Ascending aorta (tissue), 2 donors: Measurements from ENCODE around the gene RABGAP1L. TPM values are rescaled to one million over a fixed set of nuclear protein-coding genes. Genes with fewer than 3 reads are reported as not detected.
"Not testable (repeated sequence)": the region's sequence is repeated elsewhere in the genome, so short reads cannot be mapped to it uniquely, and the experiment has no call there.

ENCODE experiments used
- DNase-seq, 2 donors: peaks; one replicate each; pipeline ENCODE4 v3.0.0-alpha.2; 2019; ENCODE audit warnings: low spot score in 2 of 2
- H3K27ac ChIP-seq, 2 donors: fragments of 200-600 bp; sonication (generic); one replicate each; pipeline ENCODE4 v1.5.1; 2016 to 2017; ENCODE audit warnings: mild to moderate bottlenecking in 1 of 2
- H3K27me3 ChIP-seq: fragments of 200-600 bp; sonication (generic); one replicate; pipeline ENCODE4 v1.5.1; 2017
- H3K36me3 ChIP-seq, 2 donors: fragments of 200-600 bp; sonication (generic); one replicate each; pipeline ENCODE4 v1.5.1; 2016
- H3K4me1 ChIP-seq, 2 donors: fragments of 200-600 bp; sonication (generic); one replicate each; pipeline ENCODE4 v1.5.1; 2016 to 2017; ENCODE audit warnings: mild to moderate bottlenecking in 1 of 2
- H3K4me3 ChIP-seq, 2 donors: fragments of 200-600 bp; sonication (generic); one replicate each; pipeline ENCODE4 v1.5.1; 2016 to 2017; ENCODE audit warnings: mild to moderate bottlenecking in 1 of 2
- H3K9me3 ChIP-seq, 2 donors: fragments of 200-600 bp; sonication (generic); one replicate each; pipeline ENCODE4 v1.5.1; 2016
- CTCF ChIP-seq, 3 experiments: fragments of 200-600 bp in 2 of 3; fragments of 450-650 bp in 1 of 3; sonication (generic) in 2 of 3; IDR thresholded peaks; one replicate each; pipeline ENCODE4 v1.5.1; 2016 to 2019; ENCODE audit warnings: antibody characterized with exemption in 3 of 3, mild to moderate bottlenecking in 1 of 3, moderate library complexity in 1 of 3
- intact Hi-C: fragments of 100-400 bp; cut with DNase I; formaldehyde crosslinking; loops from one replicate; pipeline ENCODE4 v1.15.1; 2023
- total RNA-seq: library from RNA; depleted of rRNA; stranded (reverse); fragments of >200 nt; gene quantifications from one replicate; pipeline ENCODE4 v1.1.0, GENCODE V29; 2016

RABGAP1L gene
- total RNA-seq, 1 donor from 2014 or later = 48.4 TPM

DNA sequence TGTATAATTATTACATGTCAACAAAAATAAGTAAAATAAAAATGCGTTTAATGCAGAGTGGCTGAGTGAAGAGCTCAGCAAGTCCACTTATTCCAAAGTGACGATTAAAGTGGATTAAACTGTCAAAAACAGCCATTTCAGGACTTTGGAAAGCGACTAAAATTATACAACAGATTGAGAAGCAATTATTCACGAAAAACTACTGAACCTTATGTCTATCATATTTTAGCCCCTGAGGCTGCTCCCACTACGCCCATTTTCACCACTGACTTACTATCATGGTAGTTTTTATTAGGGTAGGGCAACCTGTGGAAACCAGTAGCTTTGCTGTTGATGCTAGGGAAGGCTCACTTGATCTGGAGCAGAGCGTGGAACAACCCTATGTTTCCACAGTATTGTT lies 174.1 kb downstream of the RABGAP1L start:
- no peaks in the 10 kb centered on the region for H3K4me1 ChIP-seq
- H3K27me3 ChIP-seq = no peaks in the 10 kb centered on the region
- DNase-seq = no peak
- H3K9me3 ChIP-seq = no peaks in the 10 kb centered on the region
- no peak for TF ChIP-seq CTCF (IDR thresholded peaks at IDR 0.05)
- no peaks in the 10 kb centered on the region for H3K36me3 ChIP-seq
- H3K4me3 ChIP-seq = no peak overlapping the region
- no peak overlapping the region for H3K27ac ChIP-seq
- intact Hi-C loops = no loop called here

DNA sequence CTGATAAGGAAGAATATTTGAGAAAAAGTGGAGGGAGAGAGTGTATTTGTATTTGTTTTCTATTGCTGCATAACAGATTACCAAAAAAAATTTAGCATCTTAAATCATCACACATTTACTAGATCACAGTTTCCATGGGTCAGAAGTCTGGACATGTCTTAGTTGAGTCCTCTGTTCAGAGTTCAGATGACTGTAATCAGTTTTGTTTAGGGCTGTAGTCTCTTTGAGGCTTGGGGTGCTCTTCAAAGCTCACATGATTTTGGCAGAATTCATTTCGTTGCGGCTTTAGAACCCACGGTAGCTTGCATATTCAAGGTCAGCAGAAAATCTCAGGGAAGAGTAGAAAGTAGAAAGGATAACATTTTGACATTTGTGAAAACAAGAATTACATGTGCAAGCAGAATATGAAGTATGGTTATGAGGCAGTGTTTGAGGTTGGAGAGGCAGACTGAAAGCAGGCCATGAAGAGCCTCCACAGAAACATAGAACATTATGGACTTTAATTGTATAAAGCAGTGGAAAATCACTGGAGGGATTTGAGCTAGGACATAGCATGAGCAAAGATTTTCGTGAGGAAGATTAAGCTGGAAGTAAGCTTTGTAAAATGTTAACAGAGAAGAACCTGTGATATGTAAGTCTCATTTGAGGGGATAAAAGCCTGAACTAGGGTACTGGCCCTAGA lies 177.8 kb downstream of the RABGAP1L start:
- H3K27me3 ChIP-seq = no peaks in the 10 kb centered on the region

GRCh38 chr1:174340404-174340803 lies 181.1 kb downstream of the RABGAP1L start:
- intact Hi-C loops, H3K4me3 ChIP-seq, H3K27me3 ChIP-seq, DNase-seq, H3K36me3 ChIP-seq, H3K27ac ChIP-seq, H3K9me3 ChIP-seq, H3K4me1 ChIP-seq: not testable (repeated sequence)

More for the DNA sequence above, 177.8 kb downstream of the RABGAP1L start:
- Histone ChIP-seq H3K4me3 (no peak overlapping the region), H3K36me3 (no peaks in the 10 kb centered on the region), H3K9me3 (no peaks in the 10 kb centered on the region), H3K4me1 (no peaks in the 10 kb centered on the region), H3K27ac (no peak overlapping the region)
- intact Hi-C loops = no loop called here
- DNase-seq = no peak
- TF ChIP-seq CTCF (IDR thresholded peaks at IDR 0.05) = no peak

- Histone ChIP-seq H3K36me3 (no peaks in the 10 kb centered on the region), H3K4me3 (no peak overlapping the region), H3K4me1 (no peaks in the 10 kb centered on the region), H3K27ac (no peak overlapping the region), H3K9me3 (peaks cover 0 to 5% of the 10 kb centered on the region in 2 donors), H3K27me3 (no peaks in the 10 kb centered on the region)
- no peak for TF ChIP-seq CTCF (IDR thresholded peaks at IDR 0.05)
- DNase-seq = no peak
- intact Hi-C loops = no loop called here
These were observed 184.8 kb downstream of the RABGAP1L start for GRCh38 chr1:174344162-174344561.

- Histone ChIP-seq H3K27ac (no peak overlapping the region), H3K27me3 (no peaks in the 10 kb centered on the region), H3K4me3 (no peak overlapping the region), H3K4me1 (no peaks in the 10 kb centered on the region), H3K9me3 (peaks cover 0 to 5% of the 10 kb centered on the region in 2 donors), H3K36me3 (no peaks in the 10 kb centered on the region)
- intact Hi-C loops = no loop called here
- DNase-seq = no peak
- TF ChIP-seq CTCF (IDR thresholded peaks at IDR 0.05) = no peak
These were observed 192.8 kb downstream of the RABGAP1L start for GRCh38 chr1:174352117-174352516.

DNA sequence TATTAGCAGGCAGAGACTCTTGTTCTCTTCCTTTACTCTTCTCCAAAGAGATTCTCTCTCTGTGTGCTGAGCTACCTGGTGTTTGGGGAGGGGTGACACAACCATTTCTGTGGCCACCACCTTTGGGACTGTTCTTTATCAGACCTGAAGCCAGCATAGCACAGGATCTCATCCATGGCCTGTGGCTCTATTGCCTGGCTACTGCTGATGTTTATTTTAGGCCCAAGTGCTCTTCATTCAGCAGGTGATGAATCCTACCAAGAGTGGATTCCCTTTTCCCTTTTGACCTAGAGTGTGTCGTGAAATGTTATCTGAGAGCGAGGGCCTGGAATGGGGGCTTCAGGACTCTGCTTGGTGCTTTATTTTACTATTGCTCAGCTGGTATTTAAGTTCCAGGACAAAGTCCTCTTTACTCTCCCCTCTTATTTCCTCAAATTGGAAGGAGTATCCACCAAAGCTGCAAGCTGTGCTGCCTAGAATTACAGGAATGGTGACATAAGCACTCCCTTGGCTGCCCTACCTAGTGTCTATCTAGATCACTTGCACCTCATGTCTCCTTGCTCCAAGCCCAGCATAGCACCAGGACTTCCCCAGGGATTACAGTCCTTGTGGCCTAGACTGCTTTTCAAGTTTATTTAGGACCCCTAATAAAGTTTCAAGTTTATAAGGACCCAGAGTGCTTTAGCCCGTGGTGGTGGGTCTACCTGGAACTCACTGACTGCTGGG lies 193.7 kb downstream of the RABGAP1L start:
- H3K27me3 ChIP-seq = no peaks in the 10 kb centered on the region
- H3K9me3 ChIP-seq = no peaks in the 10 kb centered on the region
- no peaks in the 10 kb centered on the region for H3K36me3 ChIP-seq
- intact Hi-C loops = no loop called here
- no peak for DNase-seq
- TF ChIP-seq CTCF (IDR thresholded peaks at IDR 0.05) = no peak
- no peak overlapping the region for H3K4me3 ChIP-seq
- no peaks in the 10 kb centered on the region for H3K4me1 ChIP-seq
- H3K27ac ChIP-seq = no peak overlapping the region
